ENCODE data around the gene PRSS48.
"Not testable (repeated sequence)": the region's sequence is repeated elsewhere in the genome, so short reads cannot be mapped to it uniquely, and the experiment has no call there.

Gene PRSS48

GRCh38 chr4:151315212-151315886 lies 38.4 kb downstream of the PRSS48 start:
- Histone ChIP-seq H3K36me3 (peaks cover 17% of the 10 kb centered on the region), H3K27ac (no peak overlapping the region), H3K4me3 (ENCODE audit: low read depth, low read length) (no peak overlapping the region), H3K27me3 (ENCODE audit: insufficient read depth, low read depth, severe bottlenecking) (no peaks in the 10 kb centered on the region), H3K9me3 (ENCODE audit: severe bottlenecking) (no peaks in the 10 kb centered on the region)
- no peak for TF ChIP-seq CTCF (IDR thresholded peaks at IDR 0.05; ENCODE audit: low read depth, low read length)
- no peak for DNase-seq

GRCh38 chr4:151316645-151317044 lies 39.7 kb downstream of the PRSS48 start:
- Histone ChIP-seq H3K36me3 (peaks cover 17% of the 10 kb centered on the region), H3K27ac (no peak overlapping the region), H3K27me3 (ENCODE audit: insufficient read depth, low read depth, severe bottlenecking) (no peaks in the 10 kb centered on the region), H3K4me3 (ENCODE audit: low read depth, low read length) (no peak overlapping the region), H3K9me3 (ENCODE audit: severe bottlenecking) (no peaks in the 10 kb centered on the region)
- no peak for TF ChIP-seq CTCF (IDR thresholded peaks at IDR 0.05; ENCODE audit: low read depth, low read length)
- peak; percentile 30 for DNase-seq

GRCh38 chr4:151318307-151319006 lies 41.5 kb downstream of the PRSS48 start:
- peaks cover 17% of the 10 kb centered on the region for H3K36me3 ChIP-seq
- DNase-seq: no peak
- no peaks in the 10 kb centered on the region for H3K9me3 ChIP-seq (ENCODE audit: severe bottlenecking)
- H3K27me3 ChIP-seq (ENCODE audit: insufficient read depth, low read depth, severe bottlenecking): no peaks in the 10 kb centered on the region
- no peak overlapping the region for H3K4me3 ChIP-seq (ENCODE audit: low read depth, low read length)
- no peak overlapping the region for H3K27ac ChIP-seq
- no peak for TF ChIP-seq CTCF (IDR thresholded peaks at IDR 0.05; ENCODE audit: low read depth, low read length)

- H3K36me3 ChIP-seq: peaks cover 17% of the 10 kb centered on the region
- no peaks in the 10 kb centered on the region for H3K9me3 ChIP-seq (ENCODE audit: severe bottlenecking)
- no peak overlapping the region for H3K27ac ChIP-seq
- DNase-seq: no peak
- H3K4me3 ChIP-seq (ENCODE audit: low read depth, low read length): no peak overlapping the region
- no peaks in the 10 kb centered on the region for H3K27me3 ChIP-seq (ENCODE audit: insufficient read depth, low read depth, severe bottlenecking)
- TF ChIP-seq CTCF (IDR thresholded peaks at IDR 0.05; ENCODE audit: low read depth, low read length): no peak
Measured at GRCh38 chr4:151319490-151319889, 42.5 kb downstream of the PRSS48 start.

GRCh38 chr4:151321586-151321985 lies 44.6 kb downstream of the PRSS48 start:
- H3K36me3 ChIP-seq: peaks cover 14% of the 10 kb centered on the region
- no peak for TF ChIP-seq CTCF (IDR thresholded peaks at IDR 0.05; ENCODE audit: low read depth, low read length)
- DNase-seq: no peak
- no peak overlapping the region for H3K4me3 ChIP-seq (ENCODE audit: low read depth, low read length)
- no peak overlapping the region for H3K27ac ChIP-seq
- no peaks in the 10 kb centered on the region for H3K9me3 ChIP-seq (ENCODE audit: severe bottlenecking)
- H3K27me3 ChIP-seq (ENCODE audit: insufficient read depth, low read depth, severe bottlenecking): no peaks in the 10 kb centered on the region

GRCh38 chr4:151322161-151322560 lies 45.2 kb downstream of the PRSS48 start:
- peaks cover 14% of the 10 kb centered on the region for H3K36me3 ChIP-seq
- not testable (repeated sequence) for H3K9me3 ChIP-seq (ENCODE audit: severe bottlenecking); H3K4me3 ChIP-seq (ENCODE audit: low read depth, low read length); DNase-seq; H3K27me3 ChIP-seq (ENCODE audit: insufficient read depth, low read depth, severe bottlenecking); H3K27ac ChIP-seq
